ENCODE data around the gene DPH1.

- no peak for TF ChIP-seq BHLHE40 (IDR thresholded peaks at IDR 0.05; ENCODE audit: borderline replicate concordance)
- TF ChIP-seq NFRKB (IDR thresholded peaks at IDR 0.05): no peak
- no peak for TF ChIP-seq FOXA1 (IDR thresholded peaks at IDR 0.05)
- no peak for TF ChIP-seq PKNOX1 (IDR thresholded peaks at IDR 0.05)
- TF ChIP-seq SP1 (IDR thresholded peaks at IDR 0.05): no peak
- TF ChIP-seq FOXM1 (IDR thresholded peaks at IDR 0.05; ENCODE audit: borderline replicate concordance): no peak
- TF ChIP-seq FOXK2 (IDR thresholded peaks at IDR 0.05): no peak
- no peak for TF ChIP-seq TARDBP (IDR thresholded peaks at IDR 0.05)
- TF ChIP-seq ARNT (IDR thresholded peaks at IDR 0.05): no peak
- TF ChIP-seq L3MBTL2 (conservative IDR thresholded peaks at IDR 0.05): no peak
- no peak for TF ChIP-seq CTBP1 (IDR thresholded peaks at IDR 0.05; ENCODE audit: borderline replicate concordance)
- no peak for TF ChIP-seq HDGF (IDR thresholded peaks at IDR 0.05; ENCODE audit: borderline replicate concordance)
- TF ChIP-seq LEF1 (IDR thresholded peaks at IDR 0.05; ENCODE audit: borderline replicate concordance): no peak
These were observed 32.7 kb downstream of the DPH1 start for GRCh38 chr17:2062571-2063183.

Measured in HEK293T (cell line).